Neural cell (in vitro differentiated cells): ENCODE data around the gene TLL2. TPM values are rescaled to one million over a fixed set of nuclear protein-coding genes. Genes with fewer than 3 reads are reported as not detected.

Experiments
- H2AFZ ChIP-seq: fragments of 200-600, 300-800 bp; sonication (generic), shearing (Covaris generic); 2 replicates; pipeline ENCODE4 v1.6.0; 2014; ENCODE audit warnings: low read depth, mild to moderate bottlenecking, antibody characterized with exemption, low read length, moderate library complexity
- H3F3A ChIP-seq: fragments of 200-600 bp; shearing (Covaris generic); 2 replicates; pipeline ENCODE4 v1.6.1; 2016; ENCODE audit warnings: mild to moderate bottlenecking, moderate library complexity, mixed read lengths, antibody characterized with exemption, low read length; ENCODE audit not compliant: insufficient read depth, poor library complexity, severe bottlenecking
- H3K27ac ChIP-seq: fragments of 200-600, 300-800 bp; sonication (generic), shearing (Covaris generic); 2 replicates; pipeline ENCODE4 v1.5.1; 2014; ENCODE audit warnings: mild to moderate bottlenecking, low read length, moderate library complexity
- H3K27me3 ChIP-seq: fragments of 300-800, 200-600 bp; sonication (generic), shearing (Covaris generic); 2 replicates; pipeline ENCODE4 v1.6.0; 2014; ENCODE audit warnings: mild to moderate bottlenecking, low read depth, low read length, moderate library complexity; ENCODE audit not compliant: insufficient read depth
- H3K36me3 ChIP-seq: fragments of 300-800, 200-600 bp; sonication (generic), shearing (Covaris generic); 2 replicates; pipeline ENCODE4 v1.5.1; 2014; ENCODE audit warnings: mild to moderate bottlenecking, antibody characterized with exemption, low read length, moderate library complexity; ENCODE audit not compliant: insufficient read depth
- H3K4me2 ChIP-seq: fragments of 300-800, 200-600 bp; sonication (generic), shearing (Covaris generic); 2 replicates; pipeline ENCODE4 v1.6.0; 2014; ENCODE audit warnings: mild to moderate bottlenecking, low read length
- H3K4me3 ChIP-seq: fragments of 300-800, 200-600 bp; sonication (generic), shearing (Covaris generic); 2 replicates; pipeline ENCODE4 v1.5.1; 2014; ENCODE audit warnings: mild to moderate bottlenecking, low read length, moderate library complexity
- H3K79me2 ChIP-seq: fragments of 200-600 bp; shearing (Covaris generic); replicated peaks from 2 replicates; pipeline ENCODE4 v1.6.0; 2014; ENCODE audit warnings: mild to moderate bottlenecking, low read length, moderate library complexity; ENCODE audit not compliant: insufficient read depth
- H3K9ac ChIP-seq: fragments of 300-800, 200-600 bp; sonication (generic), shearing (Covaris generic); 2 replicates; pipeline ENCODE4 v1.6.1; 2016; ENCODE audit warnings: mild to moderate bottlenecking, low read length, mixed read lengths
- H3K9me2 ChIP-seq: fragments of 200-600 bp; shearing (Covaris generic); 2 replicates; pipeline ENCODE4 v1.6.1; 2016; ENCODE audit warnings: mild to moderate bottlenecking, low read length, mixed read lengths; ENCODE audit not compliant: insufficient read depth
- H3K9me3 ChIP-seq: fragments of 200-600, 300-800 bp; sonication (generic), shearing (Covaris generic); 2 replicates; pipeline ENCODE4 v1.6.1; 2016; ENCODE audit warnings: mild to moderate bottlenecking, mixed run types, low read length, moderate library complexity, mixed read lengths
- H4K20me1 ChIP-seq: fragments of 200-600 bp; shearing (Covaris generic); 2 replicates; pipeline ENCODE4 v1.6.1; 2016; ENCODE audit warnings: mild to moderate bottlenecking, mixed run types; ENCODE audit not compliant: insufficient read depth
- CTCF ChIP-seq: fragments of 450-650 bp; IDR thresholded peaks from 2 replicates; pipeline ENCODE4 v1.5.1; 2014; ENCODE audit warnings: antibody characterized with exemption, mild to moderate bottlenecking, moderate library complexity; ENCODE audit not compliant: poor library complexity, severe bottlenecking
- EP300 ChIP-seq: fragments of 450-650 bp; conservative IDR thresholded peaks from 2 replicates; pipeline ENCODE4 v1.6.1; 2014; ENCODE audit warnings: antibody characterized with exemption, mild to moderate bottlenecking, moderate library complexity; ENCODE audit not compliant: poor library complexity, severe bottlenecking
- EZH2 ChIP-seq: fragments of 200-600, 300-800 bp; shearing (Covaris generic), sonication (generic); IDR thresholded peaks from 2 replicates; pipeline ENCODE4 v1.6.1; 2014; ENCODE audit warnings: antibody characterized with exemption, low read length, borderline replicate concordance, mild to moderate bottlenecking; ENCODE audit not compliant: insufficient read depth, poor library complexity, severe bottlenecking
- MXI1 ChIP-seq: fragments of 450-650 bp; conservative IDR thresholded peaks from 2 replicates; pipeline ENCODE4 v1.6.1; 2014; ENCODE audit warnings: antibody characterized with exemption, mild to moderate bottlenecking; ENCODE audit not compliant: poor library complexity, severe bottlenecking
- POLR2AphosphoS5 ChIP-seq: IDR thresholded peaks from 2 replicates; pipeline ENCODE4 v1.6.1; 2012
- RAD21 ChIP-seq: fragments of 450-650 bp; conservative IDR thresholded peaks from 2 replicates; pipeline ENCODE4 v1.6.1; 2014; ENCODE audit warnings: antibody characterized with exemption, mild to moderate bottlenecking, moderate library complexity
- REST ChIP-seq: IDR thresholded peaks from 2 replicates; pipeline ENCODE4 v1.6.1; 2012; ENCODE audit warnings: borderline replicate concordance
- SMC3 ChIP-seq: fragments of 450-650 bp; conservative IDR thresholded peaks from 2 replicates; pipeline ENCODE4 v1.6.1; 2014; ENCODE audit warnings: antibody characterized with exemption, mild to moderate bottlenecking, moderate library complexity; ENCODE audit not compliant: poor library complexity
- TAF1 ChIP-seq: IDR thresholded peaks from 2 replicates; pipeline ENCODE4 v1.6.1; 2012; ENCODE audit warnings: low read depth
- polyA plus RNA-seq: library from polyadenylated mRNA; depleted of rRNA; stranded (reverse); fragments of >200 nt; gene quantifications from 2 replicates; pipeline ENCODE4 v1.2.3, GENCODE V29; 2014

Gene TLL2
- polyA plus RNA-seq, 1 donor from 2014 or later = 0.11 TPM

- Histone ChIP-seq H3K9ac (no peak overlapping the region), H2AFZ (no peak overlapping the region), H3K9me2 (no peaks in the 10 kb centered on the region), H3F3A (no peaks in the 10 kb centered on the region), H3K4me3 (no peak overlapping the region), H3K27me3 (no peaks in the 10 kb centered on the region), H3K4me2 (no peak overlapping the region), H3K27ac (no peak overlapping the region), H4K20me1 (no peaks in the 10 kb centered on the region), H3K36me3 (no peaks in the 10 kb centered on the region), H3K9me3 (no peaks in the 10 kb centered on the region), H3K79me2 (no peaks in the 10 kb centered on the region)
- no peak for TF ChIP-seq RAD21
- no peak for TF ChIP-seq CTCF
- no peak for TF ChIP-seq TAF1
- TF ChIP-seq REST = no peak
- TF ChIP-seq EZH2 = no peak
- TF ChIP-seq SMC3 = no peak
- TF ChIP-seq EP300 = no peak
- no peak for TF ChIP-seq POLR2AphosphoS5
- TF ChIP-seq MXI1 = no peak
These were observed 175.3 kb downstream of the TLL2 start for GRCh38 chr10:96338279-96338925.

GRCh38 chr10:96337106-96337505 is 176.6 kb downstream of the TLL2 start:
- H3K9ac ChIP-seq = no peak overlapping the region

More at GRCh38 chr10:96337106-96337505, 176.6 kb downstream of the TLL2 start:
- Histone ChIP-seq H3K9me2 (no peaks in the 10 kb centered on the region), H3K9me3 (no peaks in the 10 kb centered on the region), H3K27ac (no peak overlapping the region), H3K4me3 (no peak overlapping the region), H3K4me2 (no peak overlapping the region), H2AFZ (no peak overlapping the region), H4K20me1 (no peaks in the 10 kb centered on the region), H3K79me2 (no peaks in the 10 kb centered on the region), H3F3A (no peaks in the 10 kb centered on the region), H3K36me3 (no peaks in the 10 kb centered on the region), H3K27me3 (no peaks in the 10 kb centered on the region)
- TF ChIP-seq REST = no peak
- TF ChIP-seq MXI1 = no peak
- TF ChIP-seq POLR2AphosphoS5 = no peak
- no peak for TF ChIP-seq TAF1
- TF ChIP-seq EP300 = no peak
- TF ChIP-seq CTCF = no peak
- no peak for TF ChIP-seq RAD21
- TF ChIP-seq EZH2 = no peak
- no peak for TF ChIP-seq SMC3
